A673 (cell line): Measurements from ENCODE around the gene HS3ST5. TPM values are rescaled to one million over a fixed set of nuclear protein-coding genes. Genes with fewer than 3 reads are reported as not detected.
"Not testable (repeated sequence)": the region's sequence is repeated elsewhere in the genome, so short reads cannot be mapped to it uniquely, and the experiment has no call there.

ENCODE experiments used
- BruUV-seq: library from RNA; stranded (reverse); fragments of 400-500 nt; replicated peaks from 2 replicates; lab custom pipeline; 2021; lab: Mats Ljungman, UMichigan
- CTCF ChIA-PET: fragments of 300-600 bp; sonication (Branson Sonifier 250); formaldehyde crosslinking; loops from one replicate; lab custom pipeline; 2022; ENCODE audit warnings: antibody characterized with exemption; lab: Charles Lee
- POLR2A ChIA-PET: fragments of 300-600 bp; sonication (Branson Sonifier 250); formaldehyde crosslinking; loops from one replicate; lab custom pipeline; 2022; ENCODE audit warnings: antibody characterized with exemption; ENCODE audit not compliant: low non-redundant PET; lab: Charles Lee
- DNase-seq: peaks from one replicate; pipeline ENCODE4 v3.0.0-alpha.2; 2015; ENCODE audit warnings: low spot score
- H3K27ac ChIP-seq: fragments of 200-600 bp; sonication (generic); 2 replicates; pipeline ENCODE4 v1.5.1; 2016; ENCODE audit warnings: mixed run types, low read depth, mild to moderate bottlenecking, mixed read lengths, antibody characterized with exemption, low read length; ENCODE audit not compliant: poor library complexity, severe bottlenecking
- H3K27me3 ChIP-seq: fragments of 200-600 bp; sonication (generic); replicated peaks from 2 replicates; pipeline ENCODE4 v1.6.1; 2017; ENCODE audit warnings: mixed run types, low read depth, mild to moderate bottlenecking, mixed read lengths, antibody characterized with exemption, low read length; ENCODE audit not compliant: insufficient read depth, poor library complexity
- H3K36me3 ChIP-seq: fragments of 200-600 bp; sonication (generic); 2 replicates; pipeline ENCODE4 v1.6.1; 2016; ENCODE audit warnings: mixed run types, mild to moderate bottlenecking, mixed read lengths, antibody characterized with exemption, low read length; ENCODE audit not compliant: insufficient read depth, poor library complexity, severe bottlenecking
- H3K4me1 ChIP-seq: fragments of 200-600 bp; sonication (generic); 2 replicates; pipeline ENCODE4 v1.6.1; 2017; ENCODE audit warnings: mixed run types, mild to moderate bottlenecking, mixed read lengths, antibody characterized with exemption, low read length; ENCODE audit not compliant: insufficient read depth, poor library complexity, severe bottlenecking
- H3K4me3 ChIP-seq: fragments of 200-600 bp; sonication (generic); 2 replicates; pipeline ENCODE4 v1.5.1; 2016; ENCODE audit warnings: low read depth, mixed run types, mild to moderate bottlenecking, mixed read lengths, low read length; ENCODE audit not compliant: poor library complexity, severe bottlenecking
- H3K9me3 ChIP-seq: fragments of 200-600 bp; sonication (generic); 2 replicates; pipeline ENCODE4 v1.6.1; 2016; ENCODE audit warnings: mixed run types, low read depth, mild to moderate bottlenecking, mixed read lengths, antibody characterized with exemption, low read length; ENCODE audit not compliant: poor library complexity, severe bottlenecking
- CTCF ChIP-seq: fragments of 300-800, 200-600 bp; sonication (generic); conservative IDR thresholded peaks from 2 replicates; pipeline ENCODE4 v1.5.1; 2017; ENCODE audit warnings: low read depth, mild to moderate bottlenecking, antibody characterized with exemption, low read length, moderate library complexity, mixed read lengths
- EZH2 ChIP-seq: fragments of 200-600 bp; sonication (generic); IDR thresholded peaks from 2 replicates; pipeline ENCODE4 v1.6.1; 2017; ENCODE audit warnings: borderline replicate concordance, low read depth, mild to moderate bottlenecking, mixed read lengths, antibody characterized with exemption, low read length; ENCODE audit not compliant: poor library complexity, severe bottlenecking
- intact Hi-C: fragments of 100-400 bp; cut with micrococcal nuclease; formaldehyde crosslinking; loops from one replicate; pipeline ENCODE4 v1.10.0; 2022; ENCODE audit not compliant: unreplicated experiment
- total RNA-seq: library from RNA; stranded (reverse); gene quantifications from 2 replicates; pipeline ENCODE4 v1.2.3, GENCODE V29; 2021

The HS3ST5 gene
- total RNA-seq, 1 experiment from 2014 or later: not detected

DNA sequence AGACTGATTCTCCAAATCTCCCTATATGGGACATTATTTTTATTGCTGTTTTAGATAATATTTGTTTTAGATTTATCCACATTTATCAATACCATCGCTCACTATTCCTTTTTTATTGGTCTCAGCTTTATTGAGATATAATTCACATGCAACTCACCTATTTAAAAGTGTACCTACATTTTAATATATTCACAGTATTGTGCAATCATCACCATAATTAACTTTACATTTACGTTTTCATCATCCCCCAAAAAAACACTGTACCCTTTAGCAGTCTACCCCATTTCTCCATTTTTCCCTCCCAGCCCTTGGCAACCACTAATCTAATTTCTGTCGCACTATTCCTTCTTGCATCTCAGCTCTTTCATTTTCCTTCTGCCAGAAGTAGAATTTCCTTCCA, 261.1 kb downstream of the HS3ST5 start:
- intact Hi-C loops: no loop called here
- no peak for TF ChIP-seq EZH2
- TF ChIP-seq CTCF: no peak
- no peaks in the 10 kb centered on the region for H3K4me1 ChIP-seq
- H3K4me3 ChIP-seq: no peak overlapping the region
- peaks cover 11% of the 10 kb centered on the region for H3K27me3 ChIP-seq
- POLR2A ChIA-PET: no interaction called here
- CTCF ChIA-PET: no interaction called here
- H3K27ac ChIP-seq: no peak overlapping the region
- no peaks in the 10 kb centered on the region for H3K36me3 ChIP-seq
- BruUV-seq: no TSS peak
- H3K9me3 ChIP-seq: no peaks in the 10 kb centered on the region
- DNase-seq: no peak

DNA sequence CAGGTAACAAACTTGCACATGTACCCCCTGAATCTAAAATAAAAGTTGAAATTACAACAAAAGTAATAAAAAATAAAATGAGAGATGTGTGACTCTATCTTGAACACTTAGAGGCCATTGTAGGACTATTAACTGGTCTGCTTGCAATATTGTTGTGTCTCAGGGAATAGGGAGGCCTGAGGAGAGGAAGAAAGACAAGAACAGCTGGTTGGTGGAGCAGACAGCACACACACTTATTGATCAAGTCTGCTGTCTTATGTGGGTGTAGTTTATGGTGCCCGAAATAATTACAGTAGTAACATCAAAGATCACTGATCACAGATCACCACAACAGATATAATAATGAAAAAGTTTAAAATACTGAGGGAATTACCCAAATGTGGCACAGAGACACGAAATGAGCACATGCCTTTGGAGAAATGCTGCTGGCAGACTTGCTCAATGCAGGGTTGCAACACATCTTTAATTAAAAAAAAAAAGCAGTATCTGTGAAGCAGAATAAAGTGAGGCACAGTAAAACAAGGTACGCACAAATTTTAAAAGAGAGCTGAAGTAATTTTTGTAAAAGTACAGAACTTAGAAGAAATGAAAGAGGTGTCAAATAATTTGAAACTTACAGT, 261.8 kb downstream of the HS3ST5 start:
- no peak for TF ChIP-seq EZH2
- TF ChIP-seq CTCF: no peak
- Histone ChIP-seq H3K4me3 (no peak overlapping the region), H3K27ac (no peak overlapping the region), H3K27me3 (peaks cover 11% of the 10 kb centered on the region), H3K4me1 (no peaks in the 10 kb centered on the region), H3K9me3 (no peaks in the 10 kb centered on the region), H3K36me3 (no peaks in the 10 kb centered on the region)
- intact Hi-C loops: no loop called here
- ChIA-PET CTCF (no interaction called here), POLR2A (no interaction called here)
- DNase-seq: no peak
- no TSS peak for BruUV-seq

DNA sequence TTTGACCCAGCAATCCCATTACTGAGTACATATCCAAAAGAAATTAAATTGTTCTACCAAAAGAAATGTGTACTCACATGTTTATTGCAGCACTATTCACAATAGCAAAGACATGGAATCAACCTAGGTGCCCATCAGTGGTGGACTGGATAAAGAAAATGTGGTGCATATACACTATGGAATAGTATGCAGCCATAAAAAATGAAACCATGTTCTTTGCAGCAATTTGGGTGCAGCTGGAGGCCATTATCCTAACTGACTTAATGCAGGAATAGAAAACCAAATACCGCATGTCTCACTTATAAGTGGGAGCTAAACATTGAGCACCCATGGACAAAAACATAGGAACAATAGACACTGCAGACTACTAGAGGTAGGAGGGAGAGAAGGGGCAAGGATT, 262.4 kb downstream of the HS3ST5 start:
- H3K27ac ChIP-seq, DNase-seq, H3K9me3 ChIP-seq, H3K4me1 ChIP-seq, H3K36me3 ChIP-seq, H3K4me3 ChIP-seq, CTCF ChIA-PET, POLR2A ChIA-PET, BruUV-seq, intact Hi-C loops: not testable (repeated sequence)
- H3K27me3 ChIP-seq: peaks cover 11% of the 10 kb centered on the region

GRCh38 chr6:114075777-114076176, 267.0 kb downstream of the HS3ST5 start:
- no peaks in the 10 kb centered on the region for H3K27me3 ChIP-seq
- H3K27ac ChIP-seq: no peak overlapping the region
- no peaks in the 10 kb centered on the region for H3K9me3 ChIP-seq
- H3K36me3 ChIP-seq: no peaks in the 10 kb centered on the region
- no peak overlapping the region for H3K4me3 ChIP-seq
- TF ChIP-seq EZH2 (no peak), CTCF (no peak)
- H3K4me1 ChIP-seq: no peaks in the 10 kb centered on the region
- DNase-seq: no peak
- POLR2A ChIA-PET: no interaction called here
- CTCF ChIA-PET: no interaction called here
- intact Hi-C loops: no loop called here
- no TSS peak for BruUV-seq
